NCI-H446 (cell line): ENCODE data around the gene COL20A1.
"Not testable (repeated sequence)": the region's sequence is repeated elsewhere in the genome, so short reads cannot be mapped to it uniquely, and the experiment has no call there.

ENCODE experiments used
- DNase-seq, 2 experiments: peaks; one replicate each; lab custom pipeline; 2025; lab: John Stamatoyannopoulos, UW

The COL20A1 gene

GRCh38 chr20:63292904-63293303 is at the start of gene COL20A1:
Gene COL20A1, plus strand, starts transcription at chr20:63293186. Its CDS starts 1,922 bp downstream, at chr20:63295108.
- DNase-seq: no peak

DNA sequence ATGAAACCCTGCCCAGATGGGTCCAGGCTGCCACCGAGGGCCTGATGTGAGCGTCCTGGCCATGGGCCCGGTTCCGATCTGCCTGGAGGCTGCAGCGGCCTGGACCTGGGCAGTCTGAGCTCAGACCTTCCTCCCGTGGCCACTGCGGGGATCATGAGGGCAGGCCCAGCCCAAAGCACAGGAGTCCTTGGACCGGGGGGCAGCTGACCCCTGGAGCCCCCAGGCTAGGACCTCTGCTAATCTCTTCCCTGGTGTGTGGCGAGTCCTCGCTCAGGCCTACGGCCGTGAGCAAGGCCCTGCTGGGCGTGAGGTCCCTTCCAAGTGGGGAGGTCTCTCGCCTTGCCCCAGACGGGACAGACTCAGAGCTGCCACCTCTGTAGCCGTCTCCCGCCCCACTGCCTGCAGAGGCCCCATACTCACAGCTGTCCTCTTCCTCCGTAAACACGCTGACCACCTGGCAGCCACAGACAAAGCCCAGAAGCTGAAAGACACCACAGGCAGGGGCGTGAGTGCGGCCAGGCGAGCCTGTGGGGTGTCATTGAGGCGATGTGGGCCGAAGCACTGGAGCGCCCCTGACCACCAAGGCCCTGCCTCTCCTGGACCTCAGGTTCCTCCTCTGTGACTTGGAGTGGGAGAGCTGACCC is 49.3 kb upstream of the COL20A1 start:
- DNase-seq: no peak

DNA sequence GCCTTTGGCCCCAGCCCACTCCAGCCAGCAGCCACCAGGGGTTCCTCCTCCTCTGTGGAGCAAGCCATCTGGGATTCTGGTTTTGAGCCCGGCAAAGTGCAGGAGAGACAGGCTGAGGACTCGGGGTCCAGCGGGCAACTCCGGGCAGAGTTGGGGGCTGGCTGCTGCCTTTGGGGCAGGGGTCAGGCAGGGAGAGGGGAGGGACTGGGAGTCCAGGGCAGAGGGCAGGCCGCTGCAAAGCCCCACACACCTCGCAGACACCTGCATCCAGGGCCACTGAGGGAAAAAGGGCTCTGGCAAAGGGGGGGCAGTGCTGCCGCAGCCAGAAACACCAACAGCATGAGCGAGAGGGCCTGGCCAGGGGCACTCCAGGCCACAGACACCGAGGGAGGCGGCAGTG is 48.5 kb upstream of the COL20A1 start:
- DNase-seq: no peak

DNA sequence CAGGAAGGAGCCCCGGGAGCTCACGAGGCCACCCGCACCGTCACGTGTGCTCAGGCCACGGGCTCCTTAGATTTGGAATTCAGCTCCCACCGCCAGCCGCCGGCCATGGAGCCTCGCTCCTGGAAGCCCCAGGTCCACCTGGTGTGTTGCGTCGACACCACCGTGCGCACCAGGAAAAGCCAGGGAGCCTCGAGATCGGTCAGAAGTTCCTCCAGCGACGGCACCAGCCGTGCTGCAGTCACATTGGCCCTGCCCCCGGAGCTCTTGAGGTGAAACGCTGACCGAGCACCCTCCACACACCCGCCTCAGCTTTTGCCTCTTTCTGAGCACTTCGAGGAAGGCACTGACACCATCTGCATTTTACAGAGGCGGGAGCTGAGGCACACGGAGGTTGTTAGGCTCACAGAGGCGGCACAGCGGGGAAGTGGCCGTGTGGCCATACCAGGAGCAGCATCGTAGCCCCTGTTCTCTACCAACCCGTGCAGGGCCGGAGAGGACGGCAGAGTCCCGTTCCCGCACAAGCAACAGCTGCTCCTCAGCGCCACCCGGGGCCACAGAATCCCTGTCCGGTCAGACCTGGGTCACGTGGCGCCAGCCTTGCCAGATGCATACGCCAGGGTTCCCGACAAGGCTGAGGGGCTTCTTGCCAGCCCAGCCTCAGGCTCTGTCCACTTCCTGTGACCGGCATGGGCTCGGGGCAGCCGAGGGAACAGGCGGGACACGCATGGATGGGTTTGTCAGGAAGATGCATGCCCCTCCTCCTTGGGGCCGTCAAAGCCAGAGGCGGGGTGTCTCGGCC is 46.3 kb upstream of the COL20A1 start:
- no peak for DNase-seq

DNA sequence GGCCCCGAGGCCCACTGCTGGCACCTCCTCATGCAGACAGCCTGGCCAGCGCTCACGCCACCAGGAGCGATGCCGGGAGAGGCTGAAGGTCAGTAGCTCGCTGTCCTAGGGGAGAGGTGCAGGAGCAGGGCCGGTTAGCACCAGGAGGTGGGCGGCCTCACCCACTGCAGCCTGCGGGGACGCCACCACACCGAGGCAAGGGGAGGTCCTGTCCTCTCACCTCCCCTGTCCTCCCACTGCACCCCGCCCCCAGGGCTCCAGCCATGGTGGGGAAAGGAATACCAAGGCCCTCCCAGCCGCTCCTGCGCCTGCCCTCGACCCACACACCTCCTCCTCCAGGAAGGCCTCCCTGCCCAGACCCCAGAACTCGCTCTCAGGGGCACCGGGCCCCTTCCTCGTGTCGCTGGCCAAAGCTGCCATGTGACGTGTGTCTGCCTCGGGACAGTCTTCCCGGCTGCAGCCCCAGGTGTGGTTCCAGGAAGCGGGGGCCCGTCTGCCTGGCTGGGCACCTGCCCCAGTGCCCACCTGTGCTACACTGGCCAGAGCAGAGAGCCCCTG is 45.2 kb upstream of the COL20A1 start:
- no peak for DNase-seq

- DNase-seq: no peak
Observed at GRCh38 chr20:63248835-63249591, 44.0 kb upstream of the COL20A1 start.

DNA sequence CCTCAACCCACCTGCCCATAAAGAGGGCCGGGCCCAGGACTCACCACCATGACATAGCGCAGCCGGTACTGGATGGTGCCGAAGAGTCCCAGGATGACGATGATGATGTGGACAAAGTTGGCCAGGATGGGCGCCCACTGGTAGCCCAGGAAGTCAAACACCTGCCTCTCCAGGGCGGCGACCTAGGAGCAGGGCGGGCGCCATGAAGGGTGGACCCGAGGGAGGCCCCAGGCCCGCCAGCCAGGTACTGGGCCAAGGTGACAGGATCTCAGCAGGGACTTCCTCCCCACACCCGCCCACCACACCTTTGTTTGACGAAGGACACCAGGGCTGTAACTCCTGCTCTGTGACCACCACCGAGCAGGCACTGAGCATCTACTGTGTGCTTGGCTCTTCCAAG is 43.1 kb upstream of the COL20A1 start:
- DNase-seq: no peak

GRCh38 chr20:63251350-63251749 is 41.6 kb upstream of the COL20A1 start:
- DNase-seq: not testable (repeated sequence)

GRCh38 chr20:63252284-63252711 is 40.7 kb upstream of the COL20A1 start:
- DNase-seq: no peak

GRCh38 chr20:63253065-63253437 is 39.9 kb upstream of the COL20A1 start:
- no peak for DNase-seq

- DNase-seq: no peak
Observed at GRCh38 chr20:63253438-63254231, 39.4 kb upstream of the COL20A1 start.

GRCh38 chr20:63254232-63254605 is 38.8 kb upstream of the COL20A1 start, which contains the start of gene NKAIN4:
Gene NKAIN4, minus strand, starts transcription at chr20:63254463. Its CDS starts 13 bp downstream, at chr20:63254450.
- DNase-seq: no peak

GRCh38 chr20:63254606-63255384 is 38.2 kb upstream of the COL20A1 start:
- DNase-seq: no peak

- no peak for DNase-seq
Observed at GRCh38 chr20:63255931-63256704, 36.9 kb upstream of the COL20A1 start.

- DNase-seq: no peak
Observed at GRCh38 chr20:63256954-63257353, 36.0 kb upstream of the COL20A1 start.

GRCh38 chr20:63257629-63258028 is 35.4 kb upstream of the COL20A1 start:
- DNase-seq: no peak

- DNase-seq: no peak
Observed at GRCh38 chr20:63258781-63259180, 34.2 kb upstream of the COL20A1 start.

DNA sequence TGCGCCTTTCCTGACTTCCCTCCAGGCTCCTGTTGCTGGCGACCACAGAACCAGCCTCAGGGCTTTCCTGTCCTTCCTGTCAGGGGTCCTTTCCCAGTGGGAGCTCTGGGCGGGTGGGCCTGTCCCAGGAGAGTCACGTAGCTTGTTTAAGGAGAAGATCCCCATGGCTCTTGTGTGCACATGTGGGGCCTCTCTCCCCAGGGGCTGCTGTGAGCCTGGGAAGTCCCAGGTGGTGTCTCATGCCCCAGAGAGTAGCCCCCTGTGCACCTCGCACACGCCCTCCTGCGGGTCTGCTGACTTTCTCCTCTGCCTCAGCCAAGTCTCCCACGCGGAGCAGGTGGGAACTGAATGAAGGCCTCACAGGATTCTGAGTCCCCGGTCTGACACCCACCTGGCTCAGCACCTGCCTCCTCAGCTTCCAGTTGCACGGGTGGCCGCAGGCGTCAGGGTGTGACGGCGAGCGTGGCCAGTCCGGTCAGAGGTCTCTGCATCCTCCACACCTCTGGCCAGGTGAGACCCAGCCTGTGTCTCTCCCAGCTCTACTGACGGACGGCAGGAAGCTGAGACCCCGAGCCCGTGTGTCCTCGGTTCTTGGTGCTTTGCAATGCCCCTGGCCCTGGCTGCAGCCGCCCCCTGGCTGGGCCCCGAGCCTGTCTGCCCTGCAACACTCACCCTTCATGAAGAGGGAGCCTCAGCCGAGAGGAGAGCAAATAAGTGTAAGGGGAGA is 33.1 kb upstream of the COL20A1 start:
- no peak for DNase-seq

- DNase-seq: no peak
Observed at GRCh38 chr20:63260521-63260920, 32.5 kb upstream of the COL20A1 start.
